A549 (cell line): ENCODE measurements around the gene RYR1.

Experiments used
- BCL3 ChIP-seq: fragments of >200 bp; sonication (Bioruptor Twin); formaldehyde crosslinking; IDR thresholded peaks from 3 replicates; pipeline ENCODE4 v1.6.1; 2016
- CHD2 ChIP-seq: fragments of 150-350 bp; IDR thresholded peaks from 2 replicates; pipeline ENCODE4 v1.6.1; 2014; ENCODE audit warnings: low read length; ENCODE audit not compliant: partially characterized antibody
- FOSL2 ChIP-seq, 2 experiments: fragments of 450-650 bp in 1 of 2; fragments of >200 bp in 1 of 2; sonication (Bioruptor Twin) in 1 of 2; formaldehyde crosslinking; IDR thresholded peaks; 2 replicates each; pipeline versions ENCODE4 v1.5.0 to v1.6.1; 2016 to 2020; ENCODE audit warnings: mild to moderate bottlenecking in 1 of 2, moderate library complexity in 1 of 2
- GATA3 ChIP-seq: IDR thresholded peaks from 2 replicates; pipeline ENCODE4 v1.6.1; 2012; ENCODE audit warnings: borderline replicate concordance
- HOXB5 ChIP-seq: fragments of 250-450 bp; sonication (Bioruptor Pico); IDR thresholded peaks from 2 replicates; pipeline ENCODE4 v1.5.0; 2020; ENCODE audit warnings: mild to moderate bottlenecking, moderate library complexity
- JUNB ChIP-seq: fragments of >200 bp; sonication (Bioruptor Twin); formaldehyde crosslinking; IDR thresholded peaks from 2 replicates; pipeline ENCODE4 v1.6.1; 2016
- POLR2A ChIP-seq: IDR thresholded peaks from 2 replicates; pipeline ENCODE4 v1.6.1; 2012; ENCODE audit warnings: mild to moderate bottlenecking, low read length
- POLR2AphosphoS2 ChIP-seq: conservative IDR thresholded peaks from 2 replicates; pipeline ENCODE4 v1.6.1; 2012; ENCODE audit warnings: low read length, improper control_type of control experiment, inconsistent platforms
- TF ChIP-seq, protein P1 (sequence below): IDR thresholded peaks from 2 replicates; pipeline ENCODE4 v1.6.1; 2012; ENCODE audit warnings: low read depth, borderline replicate concordance
- TF ChIP-seq, protein P2 (sequence below): fragments of >200 bp; sonication (Bioruptor Twin); formaldehyde crosslinking; IDR thresholded peaks from 3 replicates; pipeline ENCODE4 v1.5.1; 2016

GRCh38 chr19:38402623-38402966 is 30.9 kb upstream of the RYR1 start:
- TF ChIP-seq POLR2A (no peak), FOSL2 (IDR thresholded peaks at IDR 0.05) (no peak), FOSL2 (CRISPR knock-in tag; IDR thresholded peaks at IDR 0.05) (no peak), BCL3 (no peak), HOXB5 (CRISPR knock-in tag) (no peak), GATA3 (no peak; the same call in 1 of the 2 replicates), CHD2 (no peak), POLR2AphosphoS2 (no peak), JUNB (no peak)
- TF ChIP-seq, protein P1, sequence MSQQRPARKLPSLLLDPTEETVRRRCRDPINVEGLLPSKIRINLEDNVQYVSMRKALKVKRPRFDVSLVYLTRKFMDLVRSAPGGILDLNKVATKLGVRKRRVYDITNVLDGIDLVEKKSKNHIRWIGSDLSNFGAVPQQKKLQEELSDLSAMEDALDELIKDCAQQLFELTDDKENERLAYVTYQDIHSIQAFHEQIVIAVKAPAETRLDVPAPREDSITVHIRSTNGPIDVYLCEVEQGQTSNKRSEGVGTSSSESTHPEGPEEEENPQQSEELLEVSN, result no peak
- TF ChIP-seq, protein P2, sequence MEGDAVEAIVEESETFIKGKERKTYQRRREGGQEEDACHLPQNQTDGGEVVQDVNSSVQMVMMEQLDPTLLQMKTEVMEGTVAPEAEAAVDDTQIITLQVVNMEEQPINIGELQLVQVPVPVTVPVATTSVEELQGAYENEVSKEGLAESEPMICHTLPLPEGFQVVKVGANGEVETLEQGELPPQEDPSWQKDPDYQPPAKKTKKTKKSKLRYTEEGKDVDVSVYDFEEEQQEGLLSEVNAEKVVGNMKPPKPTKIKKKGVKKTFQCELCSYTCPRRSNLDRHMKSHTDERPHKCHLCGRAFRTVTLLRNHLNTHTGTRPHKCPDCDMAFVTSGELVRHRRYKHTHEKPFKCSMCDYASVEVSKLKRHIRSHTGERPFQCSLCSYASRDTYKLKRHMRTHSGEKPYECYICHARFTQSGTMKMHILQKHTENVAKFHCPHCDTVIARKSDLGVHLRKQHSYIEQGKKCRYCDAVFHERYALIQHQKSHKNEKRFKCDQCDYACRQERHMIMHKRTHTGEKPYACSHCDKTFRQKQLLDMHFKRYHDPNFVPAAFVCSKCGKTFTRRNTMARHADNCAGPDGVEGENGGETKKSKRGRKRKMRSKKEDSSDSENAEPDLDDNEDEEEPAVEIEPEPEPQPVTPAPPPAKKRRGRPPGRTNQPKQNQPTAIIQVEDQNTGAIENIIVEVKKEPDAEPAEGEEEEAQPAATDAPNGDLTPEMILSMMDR, result no peak
